Fibroblast of lung (primary cell): ENCODE results near the gene NTNG1. TPM values are rescaled to one million over a fixed set of nuclear protein-coding genes. Genes with fewer than 3 reads are reported as not detected.
"Not testable (repeated sequence)": the region's sequence is repeated elsewhere in the genome, so short reads cannot be mapped to it uniquely, and the experiment has no call there.

Experiments used
- DNase-seq, 2 donors: peaks; one replicate each; pipeline versions ENCODE4 v3.0.0 to v3.0.0-alpha.2; 2010; ENCODE audit warnings: low read depth in 2 of 2
- H2AFZ ChIP-seq: 2 replicates; pipeline ENCODE4 v1.5.1; 2012; ENCODE audit warnings: low read length, control low read depth, inconsistent platforms
- H3K27ac ChIP-seq: 2 replicates; pipeline ENCODE4 v1.5.1; 2011; ENCODE audit warnings: low read length, control low read depth; ENCODE audit not compliant: insufficient read depth
- H3K27me3 ChIP-seq: 2 replicates; pipeline ENCODE4 v1.5.1; 2011; ENCODE audit warnings: mild to moderate bottlenecking, low read length; ENCODE audit not compliant: control insufficient read depth, insufficient read depth
- H3K36me3 ChIP-seq: 2 replicates; pipeline ENCODE4 v1.5.1; 2011; ENCODE audit warnings: low read length; ENCODE audit not compliant: control insufficient read depth, insufficient read depth
- H3K4me1 ChIP-seq: 2 replicates; pipeline ENCODE4 v1.5.1; 2011; ENCODE audit warnings: low read length; ENCODE audit not compliant: control insufficient read depth, insufficient read depth; ENCODE audit errors: extremely low read depth
- H3K4me2 ChIP-seq: 2 replicates; pipeline ENCODE4 v1.5.1; 2011; ENCODE audit warnings: low read length, control low read depth; ENCODE audit not compliant: insufficient read depth; ENCODE audit errors: extremely low read depth
- H3K4me3 ChIP-seq, 4 experiments: fragments of 200-600 bp in 1 of 4; sonication (generic) in 1 of 4; replicated peaks in 1 of 4; 2 replicates each; pipeline ENCODE4 v1.5.1; 2011 to 2016; ENCODE audit warnings: low read length in 4 of 4, low read depth in 3 of 4, mild to moderate bottlenecking in 3 of 4, control low read depth in 2 of 4, inconsistent platforms in 1 of 4, mixed read lengths in 1 of 4; ENCODE audit not compliant: insufficient read depth in 1 of 4; ENCODE audit errors: control extremely low read depth in 1 of 4
- H3K79me2 ChIP-seq: 2 replicates; pipeline ENCODE4 v1.5.1; 2012; ENCODE audit warnings: mild to moderate bottlenecking, low read length, inconsistent platforms; ENCODE audit not compliant: control insufficient read depth, insufficient read depth
- H3K9ac ChIP-seq: 2 replicates; pipeline ENCODE4 v1.5.1; 2011; ENCODE audit warnings: mild to moderate bottlenecking, low read length, control low read depth; ENCODE audit not compliant: insufficient read depth
- H3K9me3 ChIP-seq: 2 replicates; pipeline ENCODE4 v1.5.1; 2012; ENCODE audit warnings: low read depth, low read length; ENCODE audit not compliant: control insufficient read depth, insufficient read depth
- H4K20me1 ChIP-seq: 2 replicates; pipeline ENCODE4 v1.5.1; 2011; ENCODE audit warnings: low read length; ENCODE audit not compliant: control insufficient read depth, insufficient read depth; ENCODE audit errors: extremely low read depth
- EZH2 ChIP-seq: IDR thresholded peaks from 2 replicates; pipeline ENCODE4 v1.5.1; 2012; ENCODE audit warnings: low read length, control low read depth, mild to moderate bottlenecking; ENCODE audit errors: missing control alignments
- polyA minus RNA-seq: library from RNA; depleted of rRNA, polyadenylated mRNA; stranded (reverse); fragments of >200 nt; gene quantifications from 2 replicates; pipeline ENCODE4 v1.2.3, GENCODE V29; 2011; ENCODE audit warnings: low replicate concordance
- polyA plus RNA-seq, 2 donors: library from polyadenylated mRNA; depleted of rRNA in 1 of 2; stranded (reverse) in 1 of 2; unstranded in 1 of 2; fragments of >200 nt; gene quantifications; 2 replicates each; pipeline ENCODE4 v1.2.1, GENCODE V29; 2011 to 2012; ENCODE audit warnings: missing spikeins in 1 of 2
- total RNA-seq: library from RNA; depleted of rRNA; stranded (reverse); fragments of >200 nt; gene quantifications from 2 replicates; pipeline ENCODE4 v1.2.1, GENCODE V29; 2014
- TF ChIP-seq, protein P1 (sequence below), 2 donors: IDR thresholded peaks in 1 of 2; conservative IDR thresholded peaks in 1 of 2; 1 replicate in 1 of 2; 2 replicates in 1 of 2; pipeline ENCODE4 v1.5.1; 2011 to 2012; ENCODE audit warnings: low read length in 2 of 2, control low read depth in 1 of 2, inconsistent platforms in 1 of 2, low read depth in 1 of 2, mild to moderate bottlenecking in 1 of 2

Gene NTNG1
- total RNA-seq (4.4 and 8.6 TPM in 2 replicates), polyA plus RNA-seq (0.82 and 12.5 TPM in 2 replicates), polyA minus RNA-seq (5.1 TPM in 1 of 2 replicates, not detected in the other)
- polyA plus RNA-seq (2012) = 0.29 and 6.8 TPM in 2 replicates

DNA sequence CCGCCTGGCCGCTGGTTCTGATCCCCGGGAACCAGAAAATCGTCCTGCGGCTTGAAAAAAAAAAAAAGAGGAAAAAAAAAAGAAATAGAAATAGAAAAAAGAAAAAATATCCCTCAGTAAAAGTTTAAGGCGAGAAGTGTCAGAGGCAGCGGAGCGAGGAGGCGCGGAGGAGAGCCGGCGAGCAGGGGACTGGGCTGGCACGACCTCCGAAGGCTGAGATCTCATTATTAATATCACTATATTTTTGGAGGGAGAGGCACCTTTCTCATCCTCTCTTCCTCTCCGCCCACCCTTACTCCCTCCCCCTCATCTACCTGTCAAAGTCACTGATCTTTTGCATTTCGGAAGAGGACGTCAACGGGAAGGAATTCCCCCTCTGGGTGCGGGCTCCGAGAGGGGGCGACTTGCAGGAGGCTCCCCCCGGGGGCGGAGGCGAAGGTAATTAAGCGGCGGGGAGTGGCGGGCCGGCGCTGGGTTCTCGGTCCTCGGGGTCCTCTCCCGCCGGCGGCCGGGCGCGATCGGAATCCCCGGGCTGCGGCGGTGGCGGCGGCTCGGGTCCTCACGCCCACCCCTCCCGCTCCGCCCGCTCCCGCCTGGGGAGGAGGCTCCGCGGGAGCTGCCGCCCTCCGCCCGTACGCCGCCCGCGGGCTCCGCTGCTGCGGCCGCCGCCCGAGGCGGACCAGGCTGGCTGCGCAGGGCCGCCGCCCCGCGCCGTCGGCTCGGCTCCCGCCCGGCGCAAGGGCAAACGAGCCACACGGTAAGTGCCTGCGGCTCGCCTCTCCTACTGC lies at the start of gene NTNG1:
Gene NTNG1 (plus strand): TSS at position 337 of the 788 bp plus-strand sequence.
- Histone ChIP-seq H3K4me3 (peak within 1 kb of the TSS; percentile 67 to 94 (median 71)), H3K27ac (peak within 1 kb of the TSS; percentile 50), H4K20me1 (no peaks in the 10 kb centered on the region), H3K79me2 (no peaks in the 10 kb centered on the region), H3K4me1 (peaks cover 4% of the 10 kb centered on the region), H3K9ac (peak within 1 kb of the TSS; percentile 34), H3K4me2 (peak within 1 kb of the TSS; percentile 88), H3K27me3 (no peaks in the 10 kb centered on the region), H3K36me3 (no peaks in the 10 kb centered on the region), H3K9me3 (no peaks in the 10 kb centered on the region), H2AFZ (peak within 1 kb of the TSS; percentile 69)
- DNase-seq = peak in 1 of 2 donors; percentile 32
- TF ChIP-seq, protein P1, sequence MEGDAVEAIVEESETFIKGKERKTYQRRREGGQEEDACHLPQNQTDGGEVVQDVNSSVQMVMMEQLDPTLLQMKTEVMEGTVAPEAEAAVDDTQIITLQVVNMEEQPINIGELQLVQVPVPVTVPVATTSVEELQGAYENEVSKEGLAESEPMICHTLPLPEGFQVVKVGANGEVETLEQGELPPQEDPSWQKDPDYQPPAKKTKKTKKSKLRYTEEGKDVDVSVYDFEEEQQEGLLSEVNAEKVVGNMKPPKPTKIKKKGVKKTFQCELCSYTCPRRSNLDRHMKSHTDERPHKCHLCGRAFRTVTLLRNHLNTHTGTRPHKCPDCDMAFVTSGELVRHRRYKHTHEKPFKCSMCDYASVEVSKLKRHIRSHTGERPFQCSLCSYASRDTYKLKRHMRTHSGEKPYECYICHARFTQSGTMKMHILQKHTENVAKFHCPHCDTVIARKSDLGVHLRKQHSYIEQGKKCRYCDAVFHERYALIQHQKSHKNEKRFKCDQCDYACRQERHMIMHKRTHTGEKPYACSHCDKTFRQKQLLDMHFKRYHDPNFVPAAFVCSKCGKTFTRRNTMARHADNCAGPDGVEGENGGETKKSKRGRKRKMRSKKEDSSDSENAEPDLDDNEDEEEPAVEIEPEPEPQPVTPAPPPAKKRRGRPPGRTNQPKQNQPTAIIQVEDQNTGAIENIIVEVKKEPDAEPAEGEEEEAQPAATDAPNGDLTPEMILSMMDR (conservative IDR thresholded peaks at IDR 0.05 in 1 of 2, IDR thresholded peaks at IDR 0.05 in 1 of 2; ENCODE audit: low read depth in 1 of 2, low read length in 2 of 2) = no peak
- no peak for TF ChIP-seq EZH2

GRCh38 chr1:107091418-107091817 lies 49.4 kb upstream of the NTNG1 start:
- H3K4me3 ChIP-seq = no peak overlapping the region
- TF ChIP-seq EZH2 = no peak
- TF ChIP-seq, protein P1 (conservative IDR thresholded peaks at IDR 0.05 in 1 of 2, IDR thresholded peaks at IDR 0.05 in 1 of 2; ENCODE audit: low read depth in 1 of 2, low read length in 2 of 2) = no peak
- no peaks in the 10 kb centered on the region for H3K79me2 ChIP-seq
- H3K4me1 ChIP-seq = no peaks in the 10 kb centered on the region
- no peaks in the 10 kb centered on the region for H3K27me3 ChIP-seq
- H3K9me3 ChIP-seq = no peaks in the 10 kb centered on the region
- H3K27ac ChIP-seq = no peak overlapping the region
- no peak for DNase-seq
- H3K36me3 ChIP-seq = no peaks in the 10 kb centered on the region
- no peak overlapping the region for H3K9ac ChIP-seq
- H3K4me2 ChIP-seq = no peak overlapping the region
- H2AFZ ChIP-seq = no peak overlapping the region
- no peaks in the 10 kb centered on the region for H4K20me1 ChIP-seq

- not testable (repeated sequence) for H4K20me1 ChIP-seq, H3K27ac ChIP-seq, H3K36me3 ChIP-seq, H3K4me1 ChIP-seq, H2AFZ ChIP-seq, H3K79me2 ChIP-seq, H3K4me3 ChIP-seq, H3K9ac ChIP-seq, DNase-seq, H3K4me2 ChIP-seq, H3K9me3 ChIP-seq, H3K27me3 ChIP-seq
Measured at GRCh38 chr1:107093395-107093794, 47.4 kb upstream of the NTNG1 start.
